Endothelial cell of umbilical vein (primary cell): ENCODE measurements around the gene KRT71. TPM values are rescaled to one million over a fixed set of nuclear protein-coding genes. Genes with fewer than 3 reads are reported as not detected.

Source experiments
- BruUV-seq: library from RNA; stranded (reverse); fragments of 400-500 nt; replicated peaks from 2 replicates; lab custom pipeline; 2021; lab: Mats Ljungman, UMichigan
- CTCF ChIA-PET: fragments of 300-600, 350-600 bp; sonication (Branson Sonifier 250); formaldehyde crosslinking; loops from one replicate; lab custom pipeline; 2021; ENCODE audit warnings: antibody characterized with exemption, inconsistent platforms; lab: Charles Lee
- POLR2A ChIA-PET: fragments of 300-600, 350-600 bp; sonication (Branson Sonifier 250); formaldehyde crosslinking; loops from one replicate; lab custom pipeline; 2021; ENCODE audit warnings: antibody characterized with exemption, inconsistent platforms; lab: Charles Lee
- DNase-seq: peaks from one replicate; pipeline ENCODE4 v3.0.0-alpha.2; 2011; ENCODE audit warnings: low read depth, low spot score
- FAIRE-seq: peaks from 2 replicates; lab custom pipeline; 2011; peaks lifted over from hg19 to GRCh38; lab: Jason Lieb, UNC
- H2AFZ ChIP-seq: 2 replicates; pipeline ENCODE4 v1.6.0; 2012; ENCODE audit warnings: low read depth, low read length, control low read depth, inconsistent platforms
- H3K27ac ChIP-seq: 2 replicates; pipeline ENCODE4 v1.5.1; 2011; ENCODE audit warnings: low read depth, mild to moderate bottlenecking, control low read depth, low read length, moderate library complexity; ENCODE audit not compliant: insufficient read depth
- H3K27me3 ChIP-seq, 2 experiments: 2 replicates each; pipeline versions ENCODE4 v1.6.0 to v1.6.1; 2011; ENCODE audit warnings: low read length in 2 of 2, mixed read lengths in 1 of 2; ENCODE audit not compliant: control insufficient read depth in 2 of 2, insufficient read depth in 2 of 2
- H3K36me3 ChIP-seq, 2 experiments: 2 replicates in 1 of 2; 3 replicates in 1 of 2; pipeline ENCODE4 v1.5.1; 2011; ENCODE audit warnings: low read length in 2 of 2, mild to moderate bottlenecking in 1 of 2, moderate library complexity in 1 of 2; ENCODE audit not compliant: control insufficient read depth in 2 of 2, insufficient read depth in 2 of 2; ENCODE audit errors: extremely low read depth in 1 of 2
- H3K4me1 ChIP-seq: 3 replicates; pipeline ENCODE4 v1.5.1; 2011; ENCODE audit warnings: mild to moderate bottlenecking, low read length; ENCODE audit not compliant: control insufficient read depth, insufficient read depth; ENCODE audit errors: extremely low read depth
- H3K4me2 ChIP-seq: 2 replicates; pipeline ENCODE4 v1.6.1; 2011; ENCODE audit warnings: low read length, control low read depth, mixed read lengths; ENCODE audit not compliant: insufficient read depth
- H3K4me3 ChIP-seq, 3 experiments: fragments of 200-600 bp in 1 of 3; sonication (generic), shearing (Covaris generic) in 1 of 3; replicated peaks in 1 of 3; 2 replicates each; pipeline ENCODE4 v1.5.1; 2011 to 2016; ENCODE audit warnings: control low read depth in 3 of 3, low read length in 3 of 3, mild to moderate bottlenecking in 2 of 3, inconsistent platforms in 1 of 3, low read depth in 1 of 3, moderate library complexity in 1 of 3; ENCODE audit not compliant: insufficient read depth in 1 of 3
- H3K79me2 ChIP-seq: 2 replicates; pipeline ENCODE4 v1.6.0; 2012; ENCODE audit warnings: low read length, inconsistent platforms; ENCODE audit not compliant: control insufficient read depth, insufficient read depth
- H3K9ac ChIP-seq: replicated peaks from 2 replicates; pipeline ENCODE3; 2011; ENCODE audit warnings: low read length, control low read depth; ENCODE audit not compliant: insufficient read depth; ENCODE audit errors: extremely low read depth
- H3K9me1 ChIP-seq: replicated peaks from 3 replicates; pipeline ENCODE4 v1.6.0; 2011; ENCODE audit warnings: mild to moderate bottlenecking, low read length; ENCODE audit not compliant: control insufficient read depth, insufficient read depth; ENCODE audit errors: extremely low read depth
- H3K9me3 ChIP-seq: replicated peaks from 2 replicates; pipeline ENCODE4 v1.5.1; 2012; ENCODE audit warnings: low read length, inconsistent platforms; ENCODE audit not compliant: control insufficient read depth, insufficient read depth
- H4K20me1 ChIP-seq: replicated peaks from 2 replicates; pipeline ENCODE3; 2011; ENCODE audit warnings: mild to moderate bottlenecking, low read length; ENCODE audit not compliant: control insufficient read depth, insufficient read depth; ENCODE audit errors: extremely low read depth
- EZH2 ChIP-seq: IDR thresholded peaks from 2 replicates; pipeline ENCODE4 v1.6.1; 2012; ENCODE audit warnings: borderline replicate concordance, low read depth, mild to moderate bottlenecking, moderate library complexity, low read length, inconsistent platforms; ENCODE audit not compliant: severe bottlenecking
- FOS ChIP-seq: IDR thresholded peaks from 2 replicates; pipeline ENCODE4 v1.6.1; 2011; ENCODE audit warnings: mild to moderate bottlenecking, low read length, moderate library complexity, borderline replicate concordance; ENCODE audit not compliant: insufficient read depth
- GATA2 ChIP-seq: IDR thresholded peaks from 2 replicates; pipeline ENCODE4 v1.7.0; 2011; ENCODE audit warnings: low read depth, mild to moderate bottlenecking, moderate library complexity, mixed read lengths, low read length; ENCODE audit not compliant: insufficient read length, insufficient read depth
- JUN ChIP-seq: IDR thresholded peaks from 2 replicates; pipeline ENCODE4 v1.6.1; 2011; ENCODE audit warnings: borderline replicate concordance, low read depth; ENCODE audit not compliant: insufficient read length, insufficient read depth
- MYC ChIP-seq: IDR thresholded peaks from one replicate; pipeline ENCODE4 v1.6.1; 2011; ENCODE audit warnings: mild to moderate bottlenecking, low read depth, low read length
- POLR2A ChIP-seq: IDR thresholded peaks from 2 replicates; pipeline ENCODE4 v1.6.1; 2012; ENCODE audit warnings: low read depth, mild to moderate bottlenecking, control low read depth, low read length
- POLR2AphosphoS5 ChIP-seq: IDR thresholded peaks from 2 replicates; pipeline ENCODE4 v1.6.1; 2012; ENCODE audit warnings: low read depth, mild to moderate bottlenecking, control low read depth, low read length, moderate library complexity; ENCODE audit not compliant: insufficient read depth
- dilution Hi-C: fragments of 300-500 bp; cut with MboI; formaldehyde crosslinking; loops from one replicate; pipeline ENCODE4 v1.15.0; 2019; ENCODE audit warnings: low sequenced_read_pairs; ENCODE audit not compliant: extremely low pct_ligation_motif_present
- intact Hi-C: fragments of 100-400 bp; cut with micrococcal nuclease; formaldehyde crosslinking; loops from one replicate; pipeline ENCODE4 v1.10.0; 2022
- polyA plus RNA-seq, 4 experiments: library from polyadenylated mRNA; depleted of rRNA in 3 of 4; stranded (reverse) in 3 of 4; unstranded in 1 of 4; fragments of >200 nt; gene quantifications; 2 replicates each; pipeline versions ENCODE4 v1.2.1 to v1.2.3, GENCODE V29; 2011 to 2012; ENCODE audit warnings: missing spikeins in 1 of 4
- total RNA-seq: library from RNA; stranded (reverse); gene quantifications from 2 replicates; pipeline ENCODE4 v1.2.3, GENCODE V29; 2021
- TF ChIP-seq, protein P1 (sequence below), 2 donors: IDR thresholded peaks; 1 replicate in 1 of 2; 2 replicates in 1 of 2; pipeline ENCODE4 v1.5.1; 2011; ENCODE audit warnings: low read length in 2 of 2, mild to moderate bottlenecking in 2 of 2, moderate library complexity in 2 of 2, control low read depth in 1 of 2, inconsistent platforms in 1 of 2, low read depth in 1 of 2; ENCODE audit not compliant: insufficient read depth in 1 of 2; ENCODE audit errors: extremely low read depth in 1 of 2
- TF ChIP-seq, protein P2 (sequence below): IDR thresholded peaks from 2 replicates; pipeline ENCODE4 v1.6.1; 2011; ENCODE audit not compliant: insufficient read depth, insufficient read length

KRT71 gene
- total and polyA plus RNA-seq, 2 donors (not counting 3 experiments of a cell fraction or from before 2014, with no cell fraction given) = not detected

DNA sequence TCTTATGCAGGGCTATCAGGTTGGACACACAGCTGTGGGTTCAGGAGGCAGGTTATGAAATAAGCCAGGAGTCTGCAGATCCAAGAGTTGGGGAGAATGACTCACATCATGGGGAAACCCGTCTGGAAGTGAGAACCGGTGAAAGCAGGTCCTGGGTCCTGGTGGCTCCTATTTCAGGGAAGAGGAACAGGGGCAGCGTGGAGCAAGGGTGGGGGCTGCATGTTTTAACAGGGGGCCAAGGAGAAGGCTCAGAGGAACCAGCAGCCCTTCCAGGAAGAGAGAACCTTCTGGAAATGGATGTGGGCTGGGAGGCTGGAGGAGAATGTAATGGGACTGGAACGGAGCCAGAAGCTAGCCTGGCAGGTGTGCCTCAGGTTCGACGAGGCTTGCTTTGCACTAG, 28.5 kb upstream of the KRT71 start:
- peaks cover 2% of the 10 kb centered on the region in 2 experiments for H3K27me3 ChIP-seq
- intact Hi-C loops = no loop called here
- no peak overlapping the region for H3K4me2 ChIP-seq
- dilution Hi-C loops = no loop called here
- no peaks in the 10 kb centered on the region for H3K9me1 ChIP-seq
- CTCF ChIA-PET = interaction anchor here (1.0 to 12.3 kb wide), 5 partner anchors 11 to 298 kb away, joined by 4 to 135 read pairs (median 46); no protein-coding TSS in a partner anchor
- H2AFZ ChIP-seq = no peak overlapping the region
- H4K20me1 ChIP-seq = no peaks in the 10 kb centered on the region
- H3K9ac ChIP-seq = no peak overlapping the region
- POLR2A ChIA-PET = no interaction called here
- H3K9me3 ChIP-seq = no peaks in the 10 kb centered on the region
- no TSS peak for BruUV-seq
- H3K27ac ChIP-seq = no peak overlapping the region
- no peak for FAIRE-seq
- no peak overlapping the region for H3K4me3 ChIP-seq
- TF ChIP-seq JUN = no peak
- no peak for TF ChIP-seq POLR2A
- no peak for TF ChIP-seq MYC
- no peak for TF ChIP-seq GATA2
- TF ChIP-seq, protein P1, sequence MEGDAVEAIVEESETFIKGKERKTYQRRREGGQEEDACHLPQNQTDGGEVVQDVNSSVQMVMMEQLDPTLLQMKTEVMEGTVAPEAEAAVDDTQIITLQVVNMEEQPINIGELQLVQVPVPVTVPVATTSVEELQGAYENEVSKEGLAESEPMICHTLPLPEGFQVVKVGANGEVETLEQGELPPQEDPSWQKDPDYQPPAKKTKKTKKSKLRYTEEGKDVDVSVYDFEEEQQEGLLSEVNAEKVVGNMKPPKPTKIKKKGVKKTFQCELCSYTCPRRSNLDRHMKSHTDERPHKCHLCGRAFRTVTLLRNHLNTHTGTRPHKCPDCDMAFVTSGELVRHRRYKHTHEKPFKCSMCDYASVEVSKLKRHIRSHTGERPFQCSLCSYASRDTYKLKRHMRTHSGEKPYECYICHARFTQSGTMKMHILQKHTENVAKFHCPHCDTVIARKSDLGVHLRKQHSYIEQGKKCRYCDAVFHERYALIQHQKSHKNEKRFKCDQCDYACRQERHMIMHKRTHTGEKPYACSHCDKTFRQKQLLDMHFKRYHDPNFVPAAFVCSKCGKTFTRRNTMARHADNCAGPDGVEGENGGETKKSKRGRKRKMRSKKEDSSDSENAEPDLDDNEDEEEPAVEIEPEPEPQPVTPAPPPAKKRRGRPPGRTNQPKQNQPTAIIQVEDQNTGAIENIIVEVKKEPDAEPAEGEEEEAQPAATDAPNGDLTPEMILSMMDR (IDR thresholded peaks at IDR 0.05; ENCODE audit: extremely low read depth in 1 of 2, insufficient read depth in 1 of 2, low read depth in 1 of 2, low read length in 2 of 2) = no peak
- TF ChIP-seq FOS = no peak
- no peak for TF ChIP-seq POLR2AphosphoS5
- TF ChIP-seq, protein P2, sequence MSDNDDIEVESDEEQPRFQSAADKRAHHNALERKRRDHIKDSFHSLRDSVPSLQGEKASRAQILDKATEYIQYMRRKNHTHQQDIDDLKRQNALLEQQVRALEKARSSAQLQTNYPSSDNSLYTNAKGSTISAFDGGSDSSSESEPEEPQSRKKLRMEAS = no peak
- no peak for TF ChIP-seq EZH2
- no peaks in the 10 kb centered on the region for H3K4me1 ChIP-seq
- H3K36me3 ChIP-seq = no peaks in the 10 kb centered on the region
- no peaks in the 10 kb centered on the region for H3K79me2 ChIP-seq
- DNase-seq = no peak
